Stimulated activated effector memory CD8-positive, alpha-beta T cell treated with anti-CD3 and anti-CD28 coated beads, Interleukin-12 subunit alpha, Interleukin-12 subunit beta, amount 100 ng/mL, for 72 hours (primary cell): ENCODE data around the gene RNF220.
A peak's percentile ranks its signal among the peaks of the same experiment; 100 is the strongest.

Source experiments
- ATAC-seq: fragments of 150-1000 bp; cut with Tn5 transposase; 2 replicates; pipeline ENCODE4 v1.10.0; 2021
- DNase-seq, 2 donors: peaks; one replicate each; pipeline ENCODE4 v3.0.0; 2021 to 2022; ENCODE audit warnings: low spot score in 2 of 2
- H3K27ac Mint-ChIP-seq: one replicate; pipeline ENCODE4 v1.8.0; 2022; ENCODE audit warnings: mild to moderate bottlenecking, mixed read lengths
- H3K36me3 Mint-ChIP-seq: one replicate; pipeline ENCODE4 v1.8.0; 2022; ENCODE audit warnings: mild to moderate bottlenecking, mixed read lengths
- H3K4me1 Mint-ChIP-seq: one replicate; pipeline ENCODE4 v1.8.0; 2022; ENCODE audit warnings: mixed read lengths
- H3K4me3 Mint-ChIP-seq: one replicate; pipeline ENCODE4 v1.8.0; 2022; ENCODE audit warnings: mild to moderate bottlenecking, mixed read lengths
- H3K9me3 Mint-ChIP-seq: one replicate; pipeline ENCODE4 v1.8.0; 2022; ENCODE audit warnings: mixed read lengths

Gene RNF220

GRCh38 chr1:44511769-44512168 lies 106.7 kb downstream of the RNF220 start:
- DNase-seq: no peak
- no peak overlapping the region for H3K4me3 Mint-ChIP-seq
- H3K36me3 Mint-ChIP-seq: no peaks in the 10 kb centered on the region
- ATAC-seq: peak; percentile 71
- peak overlapping the region; percentile 24 for H3K27ac Mint-ChIP-seq
- no peaks in the 10 kb centered on the region for H3K9me3 Mint-ChIP-seq
- H3K4me1 Mint-ChIP-seq: peaks cover 11% of the 10 kb centered on the region

- ATAC-seq (peak; percentile 68), DNase-seq (no peak)
- no peaks in the 10 kb centered on the region for H3K9me3 Mint-ChIP-seq
- H3K27ac Mint-ChIP-seq: no peak overlapping the region
- H3K36me3 Mint-ChIP-seq: no peaks in the 10 kb centered on the region
- peaks cover 11% of the 10 kb centered on the region for H3K4me1 Mint-ChIP-seq
- H3K4me3 Mint-ChIP-seq: no peak overlapping the region
Observed at GRCh38 chr1:44512313-44512885, 107.3 kb downstream of the RNF220 start.

- Mint-ChIP-seq H3K36me3 (no peaks in the 10 kb centered on the region), H3K4me3 (no peak overlapping the region), H3K9me3 (no peaks in the 10 kb centered on the region), H3K4me1 (peaks cover 11% of the 10 kb centered on the region), H3K27ac (no peak overlapping the region)
- ATAC-seq (no peak), DNase-seq (no peak)
Observed at GRCh38 chr1:44513111-44513510, 108.1 kb downstream of the RNF220 start.

GRCh38 chr1:44514673-44515072 lies 109.6 kb downstream of the RNF220 start:
- H3K4me3 Mint-ChIP-seq: no peak overlapping the region
- H3K27ac Mint-ChIP-seq: no peak overlapping the region
- peaks cover 23% of the 10 kb centered on the region for H3K4me1 Mint-ChIP-seq
- no peak for ATAC-seq
- no peak for DNase-seq
- H3K36me3 Mint-ChIP-seq: no peaks in the 10 kb centered on the region
- no peaks in the 10 kb centered on the region for H3K9me3 Mint-ChIP-seq

- no peak for ATAC-seq
- Mint-ChIP-seq H3K4me1 (peaks cover 24% of the 10 kb centered on the region), H3K36me3 (no peaks in the 10 kb centered on the region), H3K27ac (no peak overlapping the region), H3K9me3 (no peaks in the 10 kb centered on the region), H3K4me3 (no peak overlapping the region)
- DNase-seq: no peak
Observed at GRCh38 chr1:44515416-44515815, 110.4 kb downstream of the RNF220 start.

- Mint-ChIP-seq H3K27ac (no peak overlapping the region), H3K9me3 (no peaks in the 10 kb centered on the region), H3K36me3 (no peaks in the 10 kb centered on the region), H3K4me3 (no peak overlapping the region), H3K4me1 (peaks cover 12% of the 10 kb centered on the region)
- ATAC-seq: no peak
- no peak for DNase-seq
Observed at GRCh38 chr1:44519035-44519676, 114.1 kb downstream of the RNF220 start.

GRCh38 chr1:44521378-44522080 lies 116.5 kb downstream of the RNF220 start:
- ATAC-seq: no peak
- Mint-ChIP-seq H3K4me1 (peaks cover 12% of the 10 kb centered on the region), H3K36me3 (no peaks in the 10 kb centered on the region), H3K27ac (no peak overlapping the region), H3K9me3 (no peaks in the 10 kb centered on the region), H3K4me3 (no peak overlapping the region)
- DNase-seq: no peak

GRCh38 chr1:44523593-44524591 lies 118.8 kb downstream of the RNF220 start:
- Mint-ChIP-seq H3K27ac (no peak overlapping the region), H3K36me3 (no peaks in the 10 kb centered on the region), H3K4me1 (peaks cover 8% of the 10 kb centered on the region), H3K9me3 (no peaks in the 10 kb centered on the region), H3K4me3 (no peak overlapping the region)
- no peak for ATAC-seq
- DNase-seq: no peak

GRCh38 chr1:44524655-44525500 lies 119.8 kb downstream of the RNF220 start:
- Mint-ChIP-seq H3K4me3 (no peak overlapping the region), H3K9me3 (no peaks in the 10 kb centered on the region), H3K27ac (no peak overlapping the region), H3K4me1 (no peaks in the 10 kb centered on the region), H3K36me3 (no peaks in the 10 kb centered on the region)
- ATAC-seq: no peak
- no peak for DNase-seq

- no peaks in the 10 kb centered on the region for H3K36me3 Mint-ChIP-seq
- no peaks in the 10 kb centered on the region for H3K9me3 Mint-ChIP-seq
- H3K4me1 Mint-ChIP-seq: no peaks in the 10 kb centered on the region
- ATAC-seq: no peak
- no peak overlapping the region for H3K4me3 Mint-ChIP-seq
- H3K27ac Mint-ChIP-seq: no peak overlapping the region
- no peak for DNase-seq
Observed at GRCh38 chr1:44526295-44527073, 121.4 kb downstream of the RNF220 start.

- Mint-ChIP-seq H3K4me1 (peaks cover 7% of the 10 kb centered on the region), H3K36me3 (no peaks in the 10 kb centered on the region), H3K27ac (peak overlapping the region; percentile 11), H3K4me3 (no peak overlapping the region), H3K9me3 (no peaks in the 10 kb centered on the region)
- ATAC-seq (peak; percentile 91), DNase-seq (peak in 1 of 2 donors; percentile 49)
Observed at GRCh38 chr1:44531785-44532566, 126.9 kb downstream of the RNF220 start.

GRCh38 chr1:44532567-44532944 lies 127.5 kb downstream of the RNF220 start:
- peaks cover 7% of the 10 kb centered on the region for H3K4me1 Mint-ChIP-seq
- H3K36me3 Mint-ChIP-seq: no peaks in the 10 kb centered on the region
- ATAC-seq (no peak), DNase-seq (no peak)
- H3K4me3 Mint-ChIP-seq: no peak overlapping the region
- no peak overlapping the region for H3K27ac Mint-ChIP-seq
- H3K9me3 Mint-ChIP-seq: no peaks in the 10 kb centered on the region

GRCh38 chr1:44534771-44535170 lies 129.7 kb downstream of the RNF220 start:
- Mint-ChIP-seq H3K9me3 (no peaks in the 10 kb centered on the region), H3K4me1 (peaks cover 7% of the 10 kb centered on the region), H3K4me3 (no peak overlapping the region), H3K36me3 (no peaks in the 10 kb centered on the region), H3K27ac (no peak overlapping the region)
- DNase-seq (no peak), ATAC-seq (no peak)
